Germinal center (tissue), 1 donor: ENCODE data around the gene AP1B1.

Source experiments
- DNase-seq: peaks from one replicate; pipeline ENCODE4 v3.0.0; 2012; ENCODE audit warnings: mixed read lengths, low spot score

AP1B1 gene

GRCh38 chr22:29331658-29332300 lies 56.6 kb downstream of the AP1B1 start:
- no peak for DNase-seq

DNA sequence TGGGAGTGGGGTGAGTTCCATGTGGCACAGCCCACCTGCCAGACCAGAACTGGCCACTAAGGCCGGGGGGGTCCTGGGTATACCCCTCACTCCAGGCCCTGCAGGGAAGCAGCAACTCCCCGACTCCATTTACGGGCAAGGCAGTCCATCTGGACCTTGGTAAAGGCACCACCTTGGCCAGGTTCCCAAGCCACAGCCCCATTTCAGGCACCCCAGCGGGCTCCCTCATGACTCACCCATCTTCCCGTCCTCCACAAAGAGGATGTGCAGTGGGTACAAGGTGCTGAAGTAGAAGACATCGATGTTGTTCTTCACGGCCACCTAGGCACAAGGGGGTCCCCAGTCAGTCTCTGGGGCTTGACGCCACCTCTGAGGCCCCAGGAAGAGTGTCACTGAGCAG lies 57.2 kb downstream of the AP1B1 start:
- no peak for DNase-seq

DNA sequence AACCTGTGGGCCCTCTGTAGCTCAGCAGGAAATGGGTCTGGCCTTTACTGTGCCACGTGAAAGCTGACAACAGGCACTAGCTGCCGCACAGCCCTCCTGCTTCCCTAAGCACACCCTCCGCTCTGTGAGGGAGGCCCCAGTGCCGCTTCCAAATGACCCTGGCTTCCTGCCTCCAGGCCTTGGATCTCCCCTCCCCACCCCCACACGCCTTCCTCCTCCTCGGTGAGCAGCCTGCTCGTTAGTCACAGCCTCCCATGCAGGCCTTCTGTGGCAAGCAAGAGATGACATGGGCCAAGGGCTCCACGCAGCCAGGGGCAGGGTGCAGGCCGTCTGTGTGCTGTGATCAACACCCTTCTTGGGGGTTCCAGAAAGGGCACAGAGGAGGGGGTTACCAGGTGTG lies 57.6 kb downstream of the AP1B1 start:
- DNase-seq = no peak

DNA sequence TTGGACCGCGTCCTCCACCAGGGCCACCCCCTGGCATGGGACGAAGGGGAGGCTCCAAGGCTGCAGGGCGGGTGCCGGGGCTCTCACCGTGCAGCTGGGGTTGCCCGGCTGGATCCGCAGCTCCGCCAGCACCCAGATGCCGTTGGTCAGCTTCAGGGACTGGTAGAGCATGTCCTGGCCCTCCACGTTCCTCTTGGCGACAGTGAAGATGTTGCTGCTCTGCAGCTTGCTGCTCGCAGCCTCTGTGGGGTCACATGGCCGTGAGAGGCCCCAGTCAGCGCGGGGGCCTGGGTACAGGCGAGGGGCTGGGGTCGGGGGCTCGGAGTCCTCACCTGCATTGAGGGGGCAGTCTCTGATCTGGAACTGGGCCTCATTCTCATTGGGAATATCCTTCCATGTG lies 58.1 kb downstream of the AP1B1 start:
- DNase-seq = no peak

DNA sequence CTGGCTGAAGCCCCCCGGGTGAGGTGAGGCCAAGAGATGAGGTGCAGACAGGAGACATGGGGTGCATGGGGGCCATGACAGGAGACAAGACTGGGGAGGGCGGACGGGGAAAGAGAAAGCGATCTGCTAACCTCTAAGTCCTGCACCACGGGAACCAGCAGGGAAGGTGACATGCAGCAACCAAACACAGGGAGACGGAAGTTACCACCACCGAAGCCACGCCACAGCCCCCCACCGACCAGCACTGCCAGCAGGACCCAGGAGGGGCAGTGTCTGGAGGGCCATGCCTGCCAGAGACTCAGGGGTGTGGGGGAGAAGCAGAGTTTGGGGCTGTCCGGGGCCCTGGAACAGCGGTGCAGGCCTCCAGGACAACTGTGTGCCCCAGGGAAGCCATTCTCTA lies 58.8 kb downstream of the AP1B1 start:
- no peak for DNase-seq

GRCh38 chr22:29328566-29329500 lies 59.5 kb downstream of the AP1B1 start:
- DNase-seq = no peak

DNA sequence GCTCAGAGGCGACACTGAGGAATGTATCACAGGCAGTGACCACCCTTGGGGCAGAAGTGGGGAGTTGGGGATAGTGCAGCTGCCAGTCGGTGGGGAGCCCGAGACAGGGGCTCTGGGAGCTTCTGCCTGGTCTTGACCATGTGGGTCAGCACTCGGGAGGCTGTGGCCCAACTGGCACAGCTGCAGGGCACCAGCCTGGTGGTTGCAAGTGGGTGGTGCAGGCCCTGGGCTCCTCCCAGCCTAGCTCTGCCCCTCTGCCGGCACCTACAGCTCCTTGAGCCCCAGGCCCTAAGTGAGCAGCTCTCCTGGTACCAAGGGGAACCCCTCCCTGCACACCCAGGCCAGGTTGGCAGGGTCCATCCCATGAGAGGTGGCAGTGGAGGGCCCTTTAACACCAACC lies 60.3 kb downstream of the AP1B1 start:
- DNase-seq = no peak

- no peak for DNase-seq
Observed at GRCh38 chr22:29327089-29327764, 61.1 kb downstream of the AP1B1 start.

DNA sequence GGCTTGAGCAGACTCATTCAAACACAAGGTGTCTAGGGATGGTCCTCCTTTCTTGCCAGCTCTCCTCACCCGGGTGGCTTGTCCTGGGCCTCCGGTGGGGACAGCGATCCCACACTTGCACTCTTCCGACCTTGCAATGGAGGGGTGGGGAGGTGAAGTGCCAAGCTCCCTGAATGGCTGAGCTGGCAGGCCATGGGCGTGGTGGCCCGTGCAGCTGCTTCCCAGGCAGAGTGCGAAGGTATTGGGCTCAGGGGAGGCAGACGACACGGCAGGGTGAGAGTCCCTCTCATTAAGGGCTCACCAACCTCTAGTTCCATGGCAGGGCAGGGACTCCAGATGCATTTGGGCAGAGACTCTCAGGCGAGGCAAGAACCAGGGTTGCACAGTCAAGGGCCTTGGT lies 61.9 kb downstream of the AP1B1 start:
- DNase-seq = no peak

DNA sequence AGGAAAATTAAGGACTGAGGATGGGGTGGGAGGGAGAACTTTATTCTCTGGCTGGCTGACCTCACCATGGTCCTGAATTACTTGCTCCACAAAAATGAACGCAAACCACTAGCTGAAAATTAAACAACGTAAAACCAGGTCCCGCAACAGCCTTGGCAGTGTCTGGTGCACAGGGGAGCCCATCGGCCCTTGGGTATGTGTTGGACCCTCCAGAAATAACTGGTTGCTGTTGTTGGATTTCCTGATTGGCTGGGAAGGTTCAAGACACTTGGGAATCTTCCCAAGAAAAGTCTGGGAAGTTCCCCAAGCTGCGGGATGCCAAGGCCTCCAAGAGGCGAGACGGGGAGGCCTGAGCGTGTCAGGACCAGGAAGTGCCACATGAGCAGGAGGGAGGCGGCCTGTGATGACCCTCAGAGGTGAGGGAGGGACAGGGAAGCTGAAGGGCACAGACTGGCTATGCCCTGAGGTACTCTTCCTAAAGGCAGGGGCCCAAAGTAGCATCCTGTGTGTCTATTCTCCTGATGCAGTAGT lies 62.5 kb downstream of the AP1B1 start:
- DNase-seq = no peak

GRCh38 chr22:29325356-29325755 lies 63.0 kb downstream of the AP1B1 start:
- DNase-seq = no peak

- DNase-seq = no peak
Observed at GRCh38 chr22:29323641-29324040, 64.7 kb downstream of the AP1B1 start.

DNA sequence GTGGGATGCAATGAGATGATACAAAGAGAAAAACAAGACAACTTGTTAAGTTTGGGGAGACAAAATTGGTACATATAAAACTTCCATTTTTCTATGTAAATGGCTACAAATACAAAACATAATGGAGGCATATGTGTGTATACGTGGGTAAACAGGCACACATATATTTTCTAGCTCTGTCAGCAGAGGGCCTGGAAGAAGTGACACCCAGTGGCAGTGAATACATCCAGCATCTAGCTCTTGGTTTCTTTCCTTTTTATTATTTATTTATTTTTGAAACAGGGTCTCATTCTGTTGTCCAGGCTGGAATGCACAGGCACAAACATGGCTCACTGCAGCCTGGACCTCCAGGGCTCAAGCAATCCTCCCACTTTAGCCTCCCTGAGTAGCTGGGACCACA lies 67.8 kb downstream of the AP1B1 start:
- no peak for DNase-seq

DNA sequence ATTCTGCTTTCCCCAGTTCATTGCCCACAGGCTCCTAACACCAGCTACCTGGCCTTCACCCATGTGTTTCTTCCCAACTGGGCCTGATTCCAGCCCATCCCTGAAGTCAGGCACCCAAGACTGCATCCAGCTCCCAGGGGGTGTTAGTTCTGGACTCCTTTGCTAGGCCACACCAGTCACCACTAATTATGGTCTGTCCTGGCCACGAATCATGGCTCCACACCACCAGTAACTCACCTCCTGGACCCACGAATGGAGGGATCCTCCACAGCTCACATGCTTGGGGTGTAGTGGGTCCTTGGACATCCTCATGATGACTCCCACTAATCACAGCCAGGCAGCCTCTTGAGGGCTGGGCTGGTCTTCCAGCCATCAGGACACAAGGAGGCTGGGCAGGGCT lies 69.3 kb downstream of the AP1B1 start:
- DNase-seq = no peak

- DNase-seq = no peak
Observed at GRCh38 chr22:29317827-29318454, 70.4 kb downstream of the AP1B1 start.

GRCh38 chr22:29316141-29316828 lies 72.1 kb downstream of the AP1B1 start:
- DNase-seq = no peak

GRCh38 chr22:29315286-29316140 lies 72.9 kb downstream of the AP1B1 start, which contains the start of gene RASL10A:
Gene RASL10A (minus strand): TSS chr22:29315697. CDS start chr22:29315246, 451 bp downstream.
- no peak for DNase-seq

GRCh38 chr22:29314537-29315285 lies 73.7 kb downstream of the AP1B1 start:
- DNase-seq = no peak

GRCh38 chr22:29313576-29314466 lies 74.5 kb downstream of the AP1B1 start:
- DNase-seq = no peak
